GM20000 (cell line): ENCODE results near the gene DIAPH1.

ENCODE experiments used
- DNase-seq: peaks from one replicate; pipeline ENCODE4 v3.0.0; 2012; ENCODE audit warnings: low spot score
- CTCF ChIP-seq: IDR thresholded peaks from 2 replicates; pipeline ENCODE4 v1.5.1; 2012; ENCODE audit warnings: mild to moderate bottlenecking, control low read depth; ENCODE audit errors: extremely low read depth, missing control alignments

The DIAPH1 gene

GRCh38 chr5:141649056-141649688 lies 30.4 kb upstream of the DIAPH1 start:
- TF ChIP-seq CTCF, result no peak
- no peak for DNase-seq

DNA sequence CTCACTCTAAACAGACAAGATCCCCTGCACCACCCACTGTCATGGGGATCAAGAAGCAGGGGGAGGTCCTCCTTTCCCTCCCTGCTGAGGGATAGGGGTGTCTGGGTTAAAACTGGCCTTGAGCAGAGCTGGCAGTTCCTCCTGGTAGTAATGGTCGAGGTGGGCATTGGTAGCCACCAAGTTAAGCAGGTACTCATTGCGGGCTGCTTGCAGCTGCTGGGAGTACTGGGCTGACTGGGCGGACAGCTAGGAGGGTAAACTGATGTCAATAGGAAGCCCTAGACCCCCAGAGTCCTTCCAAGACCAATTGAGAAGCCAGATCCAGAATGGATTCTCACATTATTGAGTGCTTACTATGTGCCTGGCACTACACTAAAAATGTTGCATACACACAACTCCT lies 29.1 kb upstream of the DIAPH1 start:
- no peak for DNase-seq
- no peak for TF ChIP-seq CTCF

GRCh38 chr5:141647242-141647641 lies 28.4 kb upstream of the DIAPH1 start:
- DNase-seq, result no peak
- no peak for TF ChIP-seq CTCF

DNA sequence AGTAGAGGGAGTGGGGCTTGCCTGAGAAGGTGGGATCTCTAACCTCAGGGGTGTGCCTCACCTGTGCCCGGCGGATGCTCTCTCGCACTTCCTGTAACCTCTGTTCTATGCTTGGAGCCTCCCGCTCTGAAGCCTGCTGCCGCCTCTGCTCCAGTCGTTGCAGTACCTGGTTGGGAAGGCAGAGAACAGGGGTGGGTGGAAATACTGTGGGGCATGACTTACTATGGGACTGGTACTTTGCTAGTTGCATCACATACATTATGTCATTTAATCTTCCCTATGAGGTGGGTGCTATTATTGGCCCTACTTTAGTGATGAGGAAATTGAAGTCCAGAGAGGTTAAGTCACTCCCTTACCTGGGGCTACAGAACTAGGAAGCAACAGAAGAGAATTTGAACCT lies 27.2 kb upstream of the DIAPH1 start:
- TF ChIP-seq CTCF, result no peak
- DNase-seq, result no peak

GRCh38 chr5:141641634-141642267 lies 23.0 kb upstream of the DIAPH1 start:
- TF ChIP-seq CTCF, result no peak
- peak; percentile 56 for DNase-seq

GRCh38 chr5:141640698-141641097 lies 21.9 kb upstream of the DIAPH1 start:
- DNase-seq, result no peak

More at GRCh38 chr5:141640698-141641097, 21.9 kb upstream of the DIAPH1 start:
- no peak for TF ChIP-seq CTCF
